Neural cell (in vitro differentiated cells): ENCODE data around the gene FOXO4. TPM values are rescaled to one million over a fixed set of nuclear protein-coding genes. Genes with fewer than 3 reads are reported as not detected.
A peak's percentile ranks its signal among the peaks of the same experiment; 100 is the strongest.

ENCODE experiments used
- H2AFZ ChIP-seq: fragments of 200-600, 300-800 bp; sonication (generic), shearing (Covaris generic); 2 replicates; pipeline ENCODE4 v1.6.0; 2014; ENCODE audit warnings: low read depth, mild to moderate bottlenecking, antibody characterized with exemption, low read length, moderate library complexity
- H3F3A ChIP-seq: fragments of 200-600 bp; shearing (Covaris generic); 2 replicates; pipeline ENCODE4 v1.6.1; 2016; ENCODE audit warnings: mild to moderate bottlenecking, moderate library complexity, mixed read lengths, antibody characterized with exemption, low read length; ENCODE audit not compliant: insufficient read depth, poor library complexity, severe bottlenecking
- H3K27ac ChIP-seq: fragments of 200-600, 300-800 bp; sonication (generic), shearing (Covaris generic); 2 replicates; pipeline ENCODE4 v1.5.1; 2014; ENCODE audit warnings: mild to moderate bottlenecking, low read length, moderate library complexity
- H3K27me3 ChIP-seq: fragments of 300-800, 200-600 bp; sonication (generic), shearing (Covaris generic); 2 replicates; pipeline ENCODE4 v1.6.0; 2014; ENCODE audit warnings: mild to moderate bottlenecking, low read depth, low read length, moderate library complexity; ENCODE audit not compliant: insufficient read depth
- H3K36me3 ChIP-seq: fragments of 300-800, 200-600 bp; sonication (generic), shearing (Covaris generic); 2 replicates; pipeline ENCODE4 v1.5.1; 2014; ENCODE audit warnings: mild to moderate bottlenecking, antibody characterized with exemption, low read length, moderate library complexity; ENCODE audit not compliant: insufficient read depth
- H3K4me2 ChIP-seq: fragments of 300-800, 200-600 bp; sonication (generic), shearing (Covaris generic); 2 replicates; pipeline ENCODE4 v1.6.0; 2014; ENCODE audit warnings: mild to moderate bottlenecking, low read length
- H3K4me3 ChIP-seq: fragments of 300-800, 200-600 bp; sonication (generic), shearing (Covaris generic); 2 replicates; pipeline ENCODE4 v1.5.1; 2014; ENCODE audit warnings: mild to moderate bottlenecking, low read length, moderate library complexity
- H3K79me2 ChIP-seq: fragments of 200-600 bp; shearing (Covaris generic); replicated peaks from 2 replicates; pipeline ENCODE4 v1.6.0; 2014; ENCODE audit warnings: mild to moderate bottlenecking, low read length, moderate library complexity; ENCODE audit not compliant: insufficient read depth
- H3K9ac ChIP-seq: fragments of 300-800, 200-600 bp; sonication (generic), shearing (Covaris generic); 2 replicates; pipeline ENCODE4 v1.6.1; 2016; ENCODE audit warnings: mild to moderate bottlenecking, low read length, mixed read lengths
- H3K9me2 ChIP-seq: fragments of 200-600 bp; shearing (Covaris generic); 2 replicates; pipeline ENCODE4 v1.6.1; 2016; ENCODE audit warnings: mild to moderate bottlenecking, low read length, mixed read lengths; ENCODE audit not compliant: insufficient read depth
- H3K9me3 ChIP-seq: fragments of 200-600, 300-800 bp; sonication (generic), shearing (Covaris generic); 2 replicates; pipeline ENCODE4 v1.6.1; 2016; ENCODE audit warnings: mild to moderate bottlenecking, mixed run types, low read length, moderate library complexity, mixed read lengths
- H4K20me1 ChIP-seq: fragments of 200-600 bp; shearing (Covaris generic); 2 replicates; pipeline ENCODE4 v1.6.1; 2016; ENCODE audit warnings: mild to moderate bottlenecking, mixed run types; ENCODE audit not compliant: insufficient read depth
- EP300 ChIP-seq: fragments of 450-650 bp; conservative IDR thresholded peaks from 2 replicates; pipeline ENCODE4 v1.6.1; 2014; ENCODE audit warnings: antibody characterized with exemption, mild to moderate bottlenecking, moderate library complexity; ENCODE audit not compliant: poor library complexity, severe bottlenecking
- EZH2 ChIP-seq: fragments of 200-600, 300-800 bp; shearing (Covaris generic), sonication (generic); IDR thresholded peaks from 2 replicates; pipeline ENCODE4 v1.6.1; 2014; ENCODE audit warnings: antibody characterized with exemption, low read length, borderline replicate concordance, mild to moderate bottlenecking; ENCODE audit not compliant: insufficient read depth, poor library complexity, severe bottlenecking
- MXI1 ChIP-seq: fragments of 450-650 bp; conservative IDR thresholded peaks from 2 replicates; pipeline ENCODE4 v1.6.1; 2014; ENCODE audit warnings: antibody characterized with exemption, mild to moderate bottlenecking; ENCODE audit not compliant: poor library complexity, severe bottlenecking
- POLR2AphosphoS5 ChIP-seq: IDR thresholded peaks from 2 replicates; pipeline ENCODE4 v1.6.1; 2012
- RAD21 ChIP-seq: fragments of 450-650 bp; conservative IDR thresholded peaks from 2 replicates; pipeline ENCODE4 v1.6.1; 2014; ENCODE audit warnings: antibody characterized with exemption, mild to moderate bottlenecking, moderate library complexity
- SMC3 ChIP-seq: fragments of 450-650 bp; conservative IDR thresholded peaks from 2 replicates; pipeline ENCODE4 v1.6.1; 2014; ENCODE audit warnings: antibody characterized with exemption, mild to moderate bottlenecking, moderate library complexity; ENCODE audit not compliant: poor library complexity
- TAF1 ChIP-seq: IDR thresholded peaks from 2 replicates; pipeline ENCODE4 v1.6.1; 2012; ENCODE audit warnings: low read depth
- polyA plus RNA-seq: library from polyadenylated mRNA; depleted of rRNA; stranded (reverse); fragments of >200 nt; gene quantifications from 2 replicates; pipeline ENCODE4 v1.2.3, GENCODE V29; 2014
- TF ChIP-seq, protein P1 (sequence below): fragments of 450-650 bp; IDR thresholded peaks from 2 replicates; pipeline ENCODE4 v1.5.1; 2014; ENCODE audit warnings: antibody characterized with exemption, mild to moderate bottlenecking, moderate library complexity; ENCODE audit not compliant: poor library complexity, severe bottlenecking
- TF ChIP-seq, protein P2 (sequence below): IDR thresholded peaks from 2 replicates; pipeline ENCODE4 v1.6.1; 2012; ENCODE audit warnings: borderline replicate concordance

Gene FOXO4
- polyA plus RNA-seq, 1 donor from 2014 or later, result 1.9 TPM

DNA sequence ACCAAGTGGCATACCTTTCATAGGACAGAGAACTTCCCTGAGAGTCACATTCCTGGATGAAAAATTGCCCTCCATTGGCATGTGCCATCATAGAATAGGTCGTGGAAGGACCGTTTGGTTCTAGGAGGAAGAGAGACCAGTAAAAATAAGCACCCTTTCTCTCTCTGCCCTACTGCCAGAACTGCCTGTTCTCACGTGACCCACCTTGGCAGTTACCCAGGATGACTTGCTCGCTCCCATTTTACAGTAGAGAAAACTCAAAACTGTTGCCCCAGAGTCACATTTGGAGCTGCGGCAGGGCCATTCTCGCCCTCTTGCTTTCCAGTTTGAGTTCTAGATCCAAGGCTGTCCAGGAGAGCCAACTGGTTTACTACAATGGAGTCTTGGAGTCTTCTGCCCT is 47.9 kb downstream of the FOXO4 start:
- Histone ChIP-seq H2AFZ (no peak overlapping the region), H3K9ac (no peak overlapping the region), H3K4me2 (no peak overlapping the region)

DNA sequence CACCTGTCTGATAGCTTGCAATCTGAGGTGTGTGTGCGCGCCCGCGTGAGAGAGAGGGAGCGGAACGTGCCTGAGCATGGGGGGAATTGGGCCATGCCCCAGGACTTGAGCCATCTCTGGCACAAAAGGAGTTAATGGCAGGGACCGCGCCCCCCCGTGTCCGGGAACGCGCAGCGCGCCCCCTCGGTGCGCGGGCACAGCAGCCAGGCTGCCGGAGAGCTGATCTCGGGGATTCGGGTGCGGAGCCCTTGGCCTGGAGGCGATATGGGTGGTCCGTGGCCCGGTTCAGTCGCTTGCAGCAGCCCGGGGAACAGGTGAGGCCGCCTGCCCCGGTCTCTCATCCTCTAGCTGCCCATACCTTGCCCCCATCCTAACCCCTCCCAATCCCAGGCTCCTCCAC is 49.0 kb downstream of the FOXO4 start, which contains the start of gene NLGN3:
Gene NLGN3, plus strand, starts transcription at position 191 of the 400 bp plus-strand sequence. CDS start 2,909 bp downstream, outside the sequence.
- Histone ChIP-seq H3K79me2 (peaks cover 26% of the 10 kb centered on the region), H3K9me2 (no peaks in the 10 kb centered on the region), H3F3A (no peaks in the 10 kb centered on the region), H3K9ac (peak within 1 kb of the TSS; percentile 83), H3K36me3 (no peaks in the 10 kb centered on the region), H2AFZ (no peak within 1 kb of the TSS), H4K20me1 (no peaks in the 10 kb centered on the region), H3K27ac (peak within 1 kb of the TSS; percentile 89), H3K4me2 (peak within 1 kb of the TSS; percentile 19), H3K27me3 (no peaks in the 10 kb centered on the region), H3K9me3 (no peaks in the 10 kb centered on the region), H3K4me3 (peak within 1 kb of the TSS; percentile 78)
- TF ChIP-seq POLR2AphosphoS5 (peak; percentile 69), RAD21 (no peak), MXI1 (peak; percentile 37), EP300 (no peak)

More for the DNA sequence above, 47.9 kb downstream of the FOXO4 start:
- Histone ChIP-seq H3K9me3 (no peaks in the 10 kb centered on the region), H3K36me3 (no peaks in the 10 kb centered on the region), H3K27me3 (no peaks in the 10 kb centered on the region), H3K79me2 (peaks cover 26% of the 10 kb centered on the region), H3K27ac (no peak overlapping the region), H3K9me2 (no peaks in the 10 kb centered on the region), H4K20me1 (no peaks in the 10 kb centered on the region), H3F3A (no peaks in the 10 kb centered on the region), H3K4me3 (peak overlapping the region; percentile 78)
- TF ChIP-seq TAF1, result no peak
- TF ChIP-seq, protein P1, sequence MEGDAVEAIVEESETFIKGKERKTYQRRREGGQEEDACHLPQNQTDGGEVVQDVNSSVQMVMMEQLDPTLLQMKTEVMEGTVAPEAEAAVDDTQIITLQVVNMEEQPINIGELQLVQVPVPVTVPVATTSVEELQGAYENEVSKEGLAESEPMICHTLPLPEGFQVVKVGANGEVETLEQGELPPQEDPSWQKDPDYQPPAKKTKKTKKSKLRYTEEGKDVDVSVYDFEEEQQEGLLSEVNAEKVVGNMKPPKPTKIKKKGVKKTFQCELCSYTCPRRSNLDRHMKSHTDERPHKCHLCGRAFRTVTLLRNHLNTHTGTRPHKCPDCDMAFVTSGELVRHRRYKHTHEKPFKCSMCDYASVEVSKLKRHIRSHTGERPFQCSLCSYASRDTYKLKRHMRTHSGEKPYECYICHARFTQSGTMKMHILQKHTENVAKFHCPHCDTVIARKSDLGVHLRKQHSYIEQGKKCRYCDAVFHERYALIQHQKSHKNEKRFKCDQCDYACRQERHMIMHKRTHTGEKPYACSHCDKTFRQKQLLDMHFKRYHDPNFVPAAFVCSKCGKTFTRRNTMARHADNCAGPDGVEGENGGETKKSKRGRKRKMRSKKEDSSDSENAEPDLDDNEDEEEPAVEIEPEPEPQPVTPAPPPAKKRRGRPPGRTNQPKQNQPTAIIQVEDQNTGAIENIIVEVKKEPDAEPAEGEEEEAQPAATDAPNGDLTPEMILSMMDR, result no peak
- no peak for TF ChIP-seq SMC3
- TF ChIP-seq EP300, result no peak
- no peak for TF ChIP-seq RAD21
- no peak for TF ChIP-seq MXI1

DNA sequence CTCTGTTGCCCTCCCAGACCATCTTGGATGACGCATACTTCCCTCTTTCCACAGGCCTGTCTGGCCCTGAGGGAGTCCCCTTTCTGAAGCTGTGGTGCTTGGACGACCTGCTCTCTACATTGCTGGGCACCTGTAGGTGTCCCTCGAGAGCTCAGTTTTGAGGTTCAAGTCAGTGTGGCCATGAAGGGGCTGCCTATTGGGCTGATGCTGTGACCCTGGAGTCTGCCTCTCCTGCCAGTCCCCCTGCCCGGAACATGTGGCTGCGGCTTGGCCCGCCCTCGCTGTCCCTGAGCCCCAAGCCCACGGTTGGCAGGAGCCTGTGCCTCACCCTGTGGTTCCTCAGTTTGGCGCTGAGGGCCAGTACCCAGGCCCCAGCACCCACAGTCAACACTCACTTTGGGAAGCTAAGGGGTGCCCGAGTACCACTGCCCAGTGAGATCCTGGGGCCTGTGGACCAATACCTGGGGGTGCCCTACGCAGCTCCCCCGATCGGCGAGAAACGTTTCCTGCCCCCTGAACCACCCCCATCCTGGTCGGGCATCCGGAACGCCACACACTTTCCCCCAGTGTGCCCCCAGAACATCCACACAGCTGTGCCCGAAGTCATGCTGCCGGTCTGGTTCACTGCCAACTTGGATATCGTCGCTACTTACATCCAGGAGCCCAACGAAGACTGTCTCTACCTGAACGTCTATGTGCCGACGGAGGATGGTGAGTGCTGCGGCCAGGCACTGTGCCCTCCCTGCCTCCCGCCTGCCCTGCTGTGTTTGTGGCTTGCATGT is 52.0 kb downstream of the FOXO4 start:
- TF ChIP-seq SMC3, result no peak
- TF ChIP-seq RAD21, result no peak
- TF ChIP-seq TAF1, result no peak
- TF ChIP-seq, protein P1, result no peak
- no peak for TF ChIP-seq POLR2AphosphoS5
- no peak for TF ChIP-seq EZH2
- TF ChIP-seq, protein P2, sequence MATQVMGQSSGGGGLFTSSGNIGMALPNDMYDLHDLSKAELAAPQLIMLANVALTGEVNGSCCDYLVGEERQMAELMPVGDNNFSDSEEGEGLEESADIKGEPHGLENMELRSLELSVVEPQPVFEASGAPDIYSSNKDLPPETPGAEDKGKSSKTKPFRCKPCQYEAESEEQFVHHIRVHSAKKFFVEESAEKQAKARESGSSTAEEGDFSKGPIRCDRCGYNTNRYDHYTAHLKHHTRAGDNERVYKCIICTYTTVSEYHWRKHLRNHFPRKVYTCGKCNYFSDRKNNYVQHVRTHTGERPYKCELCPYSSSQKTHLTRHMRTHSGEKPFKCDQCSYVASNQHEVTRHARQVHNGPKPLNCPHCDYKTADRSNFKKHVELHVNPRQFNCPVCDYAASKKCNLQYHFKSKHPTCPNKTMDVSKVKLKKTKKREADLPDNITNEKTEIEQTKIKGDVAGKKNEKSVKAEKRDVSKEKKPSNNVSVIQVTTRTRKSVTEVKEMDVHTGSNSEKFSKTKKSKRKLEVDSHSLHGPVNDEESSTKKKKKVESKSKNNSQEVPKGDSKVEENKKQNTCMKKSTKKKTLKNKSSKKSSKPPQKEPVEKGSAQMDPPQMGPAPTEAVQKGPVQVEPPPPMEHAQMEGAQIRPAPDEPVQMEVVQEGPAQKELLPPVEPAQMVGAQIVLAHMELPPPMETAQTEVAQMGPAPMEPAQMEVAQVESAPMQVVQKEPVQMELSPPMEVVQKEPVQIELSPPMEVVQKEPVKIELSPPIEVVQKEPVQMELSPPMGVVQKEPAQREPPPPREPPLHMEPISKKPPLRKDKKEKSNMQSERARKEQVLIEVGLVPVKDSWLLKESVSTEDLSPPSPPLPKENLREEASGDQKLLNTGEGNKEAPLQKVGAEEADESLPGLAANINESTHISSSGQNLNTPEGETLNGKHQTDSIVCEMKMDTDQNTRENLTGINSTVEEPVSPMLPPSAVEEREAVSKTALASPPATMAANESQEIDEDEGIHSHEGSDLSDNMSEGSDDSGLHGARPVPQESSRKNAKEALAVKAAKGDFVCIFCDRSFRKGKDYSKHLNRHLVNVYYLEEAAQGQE, result no peak
- TF ChIP-seq EP300, result no peak
- TF ChIP-seq MXI1, result no peak
- Histone ChIP-seq H3F3A (no peaks in the 10 kb centered on the region), H3K27me3 (no peaks in the 10 kb centered on the region), H3K79me2 (peaks cover 26% of the 10 kb centered on the region), H3K9me2 (no peaks in the 10 kb centered on the region), H4K20me1 (no peaks in the 10 kb centered on the region), H3K4me2 (no peak overlapping the region), H3K9ac (no peak overlapping the region), H3K4me3 (peak overlapping the region; percentile 78), H2AFZ (no peak overlapping the region), H3K27ac (no peak overlapping the region), H3K36me3 (no peaks in the 10 kb centered on the region), H3K9me3 (no peaks in the 10 kb centered on the region)
